ENCODE data around the gene SNX7. TPM values are rescaled to one million over a fixed set of nuclear protein-coding genes. Genes with fewer than 3 reads are reported as not detected.

The SNX7 gene
- total and polyA plus RNA-seq, 12 donors = 3.6 to 24.8 (median 15.2) TPM

DNA sequence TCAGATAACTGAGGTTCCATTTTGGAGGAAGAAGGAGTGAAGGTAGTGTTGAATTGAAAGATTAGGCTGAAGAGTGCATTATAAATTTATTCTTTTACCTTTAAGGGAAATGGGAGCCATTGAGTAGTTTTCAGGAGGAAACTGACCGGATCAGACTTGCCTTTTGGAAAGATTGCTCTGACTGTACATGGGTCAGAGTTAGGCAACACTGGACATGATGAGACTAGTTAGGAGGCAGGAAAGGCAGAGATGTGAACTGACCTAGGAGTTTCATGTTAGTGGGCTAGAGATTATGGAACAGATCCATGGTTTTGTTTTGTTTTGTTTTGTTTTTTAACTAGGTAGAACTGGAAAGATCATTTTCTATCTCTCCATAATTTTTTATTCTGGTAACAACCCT, 78.2 kb downstream of the SNX7 start:
- no peak overlapping the region for H3K27ac ChIP-seq
- no peak for DNase-seq
- TF ChIP-seq, protein P1, sequence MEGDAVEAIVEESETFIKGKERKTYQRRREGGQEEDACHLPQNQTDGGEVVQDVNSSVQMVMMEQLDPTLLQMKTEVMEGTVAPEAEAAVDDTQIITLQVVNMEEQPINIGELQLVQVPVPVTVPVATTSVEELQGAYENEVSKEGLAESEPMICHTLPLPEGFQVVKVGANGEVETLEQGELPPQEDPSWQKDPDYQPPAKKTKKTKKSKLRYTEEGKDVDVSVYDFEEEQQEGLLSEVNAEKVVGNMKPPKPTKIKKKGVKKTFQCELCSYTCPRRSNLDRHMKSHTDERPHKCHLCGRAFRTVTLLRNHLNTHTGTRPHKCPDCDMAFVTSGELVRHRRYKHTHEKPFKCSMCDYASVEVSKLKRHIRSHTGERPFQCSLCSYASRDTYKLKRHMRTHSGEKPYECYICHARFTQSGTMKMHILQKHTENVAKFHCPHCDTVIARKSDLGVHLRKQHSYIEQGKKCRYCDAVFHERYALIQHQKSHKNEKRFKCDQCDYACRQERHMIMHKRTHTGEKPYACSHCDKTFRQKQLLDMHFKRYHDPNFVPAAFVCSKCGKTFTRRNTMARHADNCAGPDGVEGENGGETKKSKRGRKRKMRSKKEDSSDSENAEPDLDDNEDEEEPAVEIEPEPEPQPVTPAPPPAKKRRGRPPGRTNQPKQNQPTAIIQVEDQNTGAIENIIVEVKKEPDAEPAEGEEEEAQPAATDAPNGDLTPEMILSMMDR (IDR thresholded peaks at IDR 0.05) = no peak
- H3K4me3 ChIP-seq = no peak overlapping the region
- no peaks in the 10 kb centered on the region for H3K27me3 ChIP-seq
- H3K4me1 ChIP-seq = no peaks in the 10 kb centered on the region
- intact Hi-C loops (cut with DNase I) = loop anchor here in 1 of 10 donors (10.0 kb wide), 1 partner anchor 75 kb away; the partner anchor contains the start of gene SNX7
- ATAC-seq = no peak
- 84 to 91% methylated on average over 1 of the region's 1 CpG for WGBS, 2 donors
- H3K36me3 ChIP-seq = peaks cover 0 to 5% (median 0%) of the 10 kb centered on the region in 9 donors
- H3K9me3 ChIP-seq = no peaks in the 10 kb centered on the region

DNA sequence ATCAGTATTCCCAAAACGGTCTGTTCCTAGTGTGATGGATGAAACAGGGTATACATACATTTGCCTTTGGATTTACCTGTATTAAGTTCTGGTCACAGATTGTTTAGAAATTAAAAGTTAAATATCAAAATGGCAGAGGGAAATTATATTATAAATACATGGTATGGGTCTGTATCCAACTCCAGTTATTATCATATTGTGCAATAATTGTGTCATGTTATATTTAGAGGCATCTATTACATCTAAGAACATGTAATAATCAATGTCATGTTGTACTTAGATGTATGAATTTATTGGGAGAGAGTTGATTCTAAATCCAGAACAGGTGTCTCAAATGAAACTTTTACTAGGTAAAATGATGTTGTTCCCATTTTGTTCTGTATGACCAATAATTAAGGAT, 79.6 kb downstream of the SNX7 start:
- WGBS, 2 donors = 45 to 59% methylated on average over 1 of the region's 1 CpG
- Histone ChIP-seq H3K4me1 (no peaks in the 10 kb centered on the region), H3K36me3 (peaks cover 0 to 5% (median 0%) of the 10 kb centered on the region in 9 donors), H3K9me3 (no peaks in the 10 kb centered on the region), H3K27ac (no peak overlapping the region), H3K4me3 (no peak overlapping the region), H3K27me3 (no peaks in the 10 kb centered on the region)
- ATAC-seq (no peak), DNase-seq (no peak)
- intact Hi-C loops (cut with DNase I) = loop anchor here in 1 of 10 donors (10.0 kb wide), 1 partner anchor 76 kb away; the partner anchor contains the start of gene SNX7
- TF ChIP-seq, protein P1 (IDR thresholded peaks at IDR 0.05) = no peak

DNA sequence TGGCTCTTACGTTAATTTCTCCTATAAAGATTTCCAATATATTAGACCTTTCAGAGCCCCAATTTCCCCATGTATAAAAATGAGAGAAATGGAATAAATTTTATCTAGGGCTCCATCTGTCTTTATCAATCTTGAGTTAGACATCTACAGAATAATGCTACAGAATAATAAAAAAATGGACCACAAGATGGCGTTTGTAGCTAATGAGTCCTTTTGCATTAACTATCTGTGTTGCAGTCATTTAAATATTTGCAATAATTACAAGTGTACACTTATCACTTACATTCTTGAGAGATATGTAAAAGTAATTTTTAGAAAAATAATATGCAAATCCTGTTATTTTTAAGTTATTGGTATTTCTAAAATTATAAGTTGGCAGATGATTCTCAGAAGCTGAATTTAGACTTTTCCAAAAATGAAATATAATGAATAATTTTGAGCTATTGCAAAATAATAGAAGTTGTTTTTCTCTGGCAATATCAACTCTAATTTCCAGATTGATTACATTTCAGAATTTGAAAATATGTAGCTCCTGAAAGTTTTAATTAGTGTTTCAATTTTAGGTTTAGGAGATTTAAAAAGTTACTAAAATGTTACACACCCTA, 87.7 kb downstream of the SNX7 start:
- H3K4me3 ChIP-seq = no peak overlapping the region
- DNase-seq = no peak
- H3K36me3 ChIP-seq = no peaks in the 10 kb centered on the region
- no peaks in the 10 kb centered on the region for H3K27me3 ChIP-seq
- 55 to 58% methylated on average over 2 of the region's 2 CpGs for WGBS, 2 donors
- intact Hi-C loops (cut with DNase I) = loop anchor here in 1 of 10 donors (10.0 kb wide), 1 partner anchor 84 kb away; the partner anchor contains the start of gene SNX7
- TF ChIP-seq, protein P1 (IDR thresholded peaks at IDR 0.05) = peak in 7 of 9 donors; percentile 34 to 56 (median 44)
- no peaks in the 10 kb centered on the region for H3K9me3 ChIP-seq
- no peak overlapping the region for H3K27ac ChIP-seq
- H3K4me1 ChIP-seq = no peaks in the 10 kb centered on the region
- ATAC-seq = no peak

DNA sequence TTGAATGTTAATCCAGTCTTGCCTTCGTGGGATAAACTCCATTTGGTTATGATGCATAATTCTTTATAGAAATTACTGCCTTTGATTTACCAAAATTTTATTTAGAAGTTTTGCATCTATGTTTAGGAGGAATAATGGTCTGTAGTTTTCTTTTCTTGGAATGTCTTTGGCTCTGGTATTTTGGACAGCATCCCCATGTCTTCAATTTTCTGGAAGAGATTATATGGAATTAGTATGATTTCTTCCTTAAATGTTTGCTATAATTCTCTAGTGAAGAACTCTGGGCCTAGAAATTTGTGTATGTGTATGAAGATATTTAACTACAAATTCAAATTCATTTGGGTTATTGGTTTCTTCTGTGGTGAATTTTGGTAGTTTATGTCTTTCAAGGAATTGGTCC, 92.7 kb downstream of the SNX7 start:
- TF ChIP-seq, protein P1 (IDR thresholded peaks at IDR 0.05) = no peak
- 74 to 80% methylated on average over 1 of the region's 1 CpG for WGBS, 2 donors
- Histone ChIP-seq H3K9me3 (no peaks in the 10 kb centered on the region), H3K27me3 (no peaks in the 10 kb centered on the region), H3K36me3 (no peaks in the 10 kb centered on the region), H3K4me1 (no peaks in the 10 kb centered on the region), H3K4me3 (no peak overlapping the region), H3K27ac (no peak overlapping the region)
- ATAC-seq = no peak
- no peak for DNase-seq
- intact Hi-C loops (cut with DNase I) = no loop called here
